Fibroblast of the aortic adventitia (primary cell): ENCODE results near the gene HSD17B8. TPM values are rescaled to one million over a fixed set of nuclear protein-coding genes. Genes with fewer than 3 reads are reported as not detected.

ENCODE experiments used
- DNase-seq: peaks from one replicate; pipeline ENCODE4 v3.0.0-alpha.2; 2010; ENCODE audit warnings: low read depth
- H3K4me3 ChIP-seq: 2 replicates; pipeline ENCODE4 v1.5.1; 2011; ENCODE audit warnings: low read depth, mild to moderate bottlenecking, control low read depth, low read length, moderate library complexity
- CTCF ChIP-seq: IDR thresholded peaks from 2 replicates; pipeline ENCODE4 v1.5.1; 2011; ENCODE audit warnings: mild to moderate bottlenecking, low read length, control low read depth, inconsistent platforms; ENCODE audit not compliant: insufficient read depth
- total RNA-seq: library from RNA; depleted of rRNA; stranded (reverse); fragments of >200 nt; gene quantifications from 2 replicates; pipeline ENCODE4 v1.2.3, GENCODE V29; 2012; ENCODE audit warnings: low replicate concordance

HSD17B8 gene
- total RNA-seq, 1 donor: 2.6 TPM

GRCh38 chr6:33187809-33188208 is 16.6 kb upstream of the HSD17B8 start:
- no peak for DNase-seq
- no peak for TF ChIP-seq CTCF
- no peak overlapping the region for H3K4me3 ChIP-seq

GRCh38 chr6:33189164-33189563 is 15.3 kb upstream of the HSD17B8 start:
- TF ChIP-seq CTCF: no peak
- no peak overlapping the region for H3K4me3 ChIP-seq
- DNase-seq: no peak

- TF ChIP-seq CTCF: no peak
- no peak for DNase-seq
- H3K4me3 ChIP-seq: no peak overlapping the region
Measured at GRCh38 chr6:33189625-33190448, 14.6 kb upstream of the HSD17B8 start.

GRCh38 chr6:33190504-33191107 is 13.8 kb upstream of the HSD17B8 start:
- H3K4me3 ChIP-seq: no peak overlapping the region
- TF ChIP-seq CTCF: no peak
- DNase-seq: no peak

- no peak for DNase-seq
- H3K4me3 ChIP-seq: no peak overlapping the region
- no peak for TF ChIP-seq CTCF
Measured at GRCh38 chr6:33191383-33192104, 12.9 kb upstream of the HSD17B8 start.

GRCh38 chr6:33192105-33192646 is 12.3 kb upstream of the HSD17B8 start, which contains the start of gene COL11A2:
Gene COL11A2, minus strand, starts transcription at chr6:33192467. Its CDS starts 227 bp downstream, at chr6:33192240.
- no peak for DNase-seq
- no peak for TF ChIP-seq CTCF
- peak within 1 kb of the TSS; percentile 46 for H3K4me3 ChIP-seq
